ENCODE data around the gene DIS3L2.
"Not testable (repeated sequence)": the region's sequence is repeated elsewhere in the genome, so short reads cannot be mapped to it uniquely, and the experiment has no call there.

DIS3L2 gene

GRCh38 chr2:232336981-232337720, 375.6 kb downstream of the DIS3L2 start:
- Histone ChIP-seq H2AFZ (ENCODE audit: low read length) (no peak overlapping the region), H3K4me2 (ENCODE audit: low read length) (no peak overlapping the region), H3K27me3 (ENCODE audit: insufficient read depth, low read length) (no peaks in the 10 kb centered on the region), H3F3A (ENCODE audit: insufficient read depth, low read length) (no peaks in the 10 kb centered on the region), H4K20me1 (ENCODE audit: insufficient read depth, low read length) (no peaks in the 10 kb centered on the region), H3K4me1 (ENCODE audit: insufficient read depth, low read length, severe bottlenecking) (no peaks in the 10 kb centered on the region), H3K9me3 (ENCODE audit: low read length) (no peaks in the 10 kb centered on the region), H3K9me2 (ENCODE audit: low read depth, low read length) (no peaks in the 10 kb centered on the region), H3K4me3 (ENCODE audit: low read depth, low read length, poor library complexity, severe bottlenecking) (no peak overlapping the region), H3K27ac (ENCODE audit: low read depth, low read length, poor library complexity, severe bottlenecking) (no peak overlapping the region), H3K9ac (ENCODE audit: low read length) (no peak overlapping the region), H3K36me3 (ENCODE audit: insufficient read depth, low read length) (no peaks in the 10 kb centered on the region), H3K79me2 (ENCODE audit: insufficient read depth, low read length) (no peaks in the 10 kb centered on the region)
- TF ChIP-seq EZH2 (IDR thresholded peaks at IDR 0.05; ENCODE audit: borderline replicate concordance, low read length), result no peak
- no peak for TF ChIP-seq CTCF (IDR thresholded peaks at IDR 0.05; ENCODE audit: low read length)

GRCh38 chr2:232338094-232338758, 376.7 kb downstream of the DIS3L2 start:
- H2AFZ ChIP-seq (ENCODE audit: low read length); H3K79me2 ChIP-seq (ENCODE audit: insufficient read depth, low read length); H3K9ac ChIP-seq (ENCODE audit: low read length); H4K20me1 ChIP-seq (ENCODE audit: insufficient read depth, low read length); H3K9me3 ChIP-seq (ENCODE audit: low read length); H3K27ac ChIP-seq (ENCODE audit: low read depth, low read length, poor library complexity, severe bottlenecking); H3K36me3 ChIP-seq (ENCODE audit: insufficient read depth, low read length); H3K4me3 ChIP-seq (ENCODE audit: low read depth, low read length, poor library complexity, severe bottlenecking); H3K4me1 ChIP-seq (ENCODE audit: insufficient read depth, low read length, severe bottlenecking); H3K27me3 ChIP-seq (ENCODE audit: insufficient read depth, low read length); H3K9me2 ChIP-seq (ENCODE audit: low read depth, low read length); H3K4me2 ChIP-seq (ENCODE audit: low read length); H3F3A ChIP-seq (ENCODE audit: insufficient read depth, low read length): not testable (repeated sequence)

- no peak overlapping the region for H3K4me2 ChIP-seq (ENCODE audit: low read length)
- no peak overlapping the region for H3K9ac ChIP-seq (ENCODE audit: low read length)
- H3K79me2 ChIP-seq (ENCODE audit: insufficient read depth, low read length), result no peaks in the 10 kb centered on the region
- no peaks in the 10 kb centered on the region for H3K9me3 ChIP-seq (ENCODE audit: low read length)
- no peaks in the 10 kb centered on the region for H3K4me1 ChIP-seq (ENCODE audit: insufficient read depth, low read length, severe bottlenecking)
- no peak overlapping the region for H2AFZ ChIP-seq (ENCODE audit: low read length)
- TF ChIP-seq CTCF (IDR thresholded peaks at IDR 0.05; ENCODE audit: low read length) (no peak), EZH2 (IDR thresholded peaks at IDR 0.05; ENCODE audit: borderline replicate concordance, low read length) (no peak)
- H3K27me3 ChIP-seq (ENCODE audit: insufficient read depth, low read length), result no peaks in the 10 kb centered on the region
- no peaks in the 10 kb centered on the region for H4K20me1 ChIP-seq (ENCODE audit: insufficient read depth, low read length)
- H3K9me2 ChIP-seq (ENCODE audit: low read depth, low read length), result no peaks in the 10 kb centered on the region
- H3F3A ChIP-seq (ENCODE audit: insufficient read depth, low read length), result no peaks in the 10 kb centered on the region
- no peak overlapping the region for H3K4me3 ChIP-seq (ENCODE audit: low read depth, low read length, poor library complexity, severe bottlenecking)
- H3K36me3 ChIP-seq (ENCODE audit: insufficient read depth, low read length), result no peaks in the 10 kb centered on the region
- no peak overlapping the region for H3K27ac ChIP-seq (ENCODE audit: low read depth, low read length, poor library complexity, severe bottlenecking)
Observed at GRCh38 chr2:232338759-232339106, 377.2 kb downstream of the DIS3L2 start.

Data from OCI-LY1 (cell line).